ENCODE results near the gene SERTAD2. TPM values are rescaled to one million over a fixed set of nuclear protein-coding genes. Genes with fewer than 3 reads are reported as not detected.

Gene SERTAD2
- total and polyA plus RNA-seq, 2 experiments from 2014 or later: 6.2 to 6.4 TPM

DNA sequence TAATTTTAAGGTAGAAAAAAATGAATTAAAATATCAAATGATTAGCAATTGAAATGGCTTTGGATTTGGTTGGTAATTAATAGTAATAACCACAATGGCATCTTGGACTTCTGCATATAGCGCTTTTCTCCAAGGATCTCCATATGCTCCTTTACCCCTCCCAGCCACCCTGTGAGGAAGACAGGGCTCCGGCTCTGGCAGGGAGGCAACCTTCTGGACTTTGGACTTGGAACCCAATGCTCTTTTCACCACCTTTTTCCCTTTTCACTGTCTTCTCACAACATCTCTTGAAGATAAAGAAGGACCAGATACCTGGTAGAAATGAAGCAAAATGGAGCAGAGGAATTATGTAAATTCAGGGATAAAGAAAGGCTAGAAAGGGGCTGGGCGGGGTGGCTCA lies 23.8 kb upstream of the SERTAD2 start:
- no peak for TF ChIP-seq STAT1 (IDR thresholded peaks at IDR 0.05; ENCODE audit: unreplicated experiment)
- no peak for TF ChIP-seq ZNF114 (CRISPR knock-in tag; IDR thresholded peaks at IDR 0.05)
- TF ChIP-seq POLR2AphosphoS5 (IDR thresholded peaks at IDR 0.05; ENCODE audit: low read depth): no peak
- TF ChIP-seq JUNB (IDR thresholded peaks at IDR 0.05; ENCODE audit: unreplicated experiment): no peak
- TF ChIP-seq, protein P1, sequence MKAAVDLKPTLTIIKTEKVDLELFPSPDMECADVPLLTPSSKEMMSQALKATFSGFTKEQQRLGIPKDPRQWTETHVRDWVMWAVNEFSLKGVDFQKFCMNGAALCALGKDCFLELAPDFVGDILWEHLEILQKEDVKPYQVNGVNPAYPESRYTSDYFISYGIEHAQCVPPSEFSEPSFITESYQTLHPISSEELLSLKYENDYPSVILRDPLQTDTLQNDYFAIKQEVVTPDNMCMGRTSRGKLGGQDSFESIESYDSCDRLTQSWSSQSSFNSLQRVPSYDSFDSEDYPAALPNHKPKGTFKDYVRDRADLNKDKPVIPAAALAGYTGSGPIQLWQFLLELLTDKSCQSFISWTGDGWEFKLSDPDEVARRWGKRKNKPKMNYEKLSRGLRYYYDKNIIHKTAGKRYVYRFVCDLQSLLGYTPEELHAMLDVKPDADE (IDR thresholded peaks at IDR 0.05): no peak
- no peak for TF ChIP-seq ZNF331 (CRISPR knock-in tag; IDR thresholded peaks at IDR 0.05; ENCODE audit: low read depth)
- TF ChIP-seq EZH2phosphoT487 (IDR thresholded peaks at IDR 0.05; ENCODE audit: unreplicated experiment): no peak
- TF ChIP-seq, protein P2, sequence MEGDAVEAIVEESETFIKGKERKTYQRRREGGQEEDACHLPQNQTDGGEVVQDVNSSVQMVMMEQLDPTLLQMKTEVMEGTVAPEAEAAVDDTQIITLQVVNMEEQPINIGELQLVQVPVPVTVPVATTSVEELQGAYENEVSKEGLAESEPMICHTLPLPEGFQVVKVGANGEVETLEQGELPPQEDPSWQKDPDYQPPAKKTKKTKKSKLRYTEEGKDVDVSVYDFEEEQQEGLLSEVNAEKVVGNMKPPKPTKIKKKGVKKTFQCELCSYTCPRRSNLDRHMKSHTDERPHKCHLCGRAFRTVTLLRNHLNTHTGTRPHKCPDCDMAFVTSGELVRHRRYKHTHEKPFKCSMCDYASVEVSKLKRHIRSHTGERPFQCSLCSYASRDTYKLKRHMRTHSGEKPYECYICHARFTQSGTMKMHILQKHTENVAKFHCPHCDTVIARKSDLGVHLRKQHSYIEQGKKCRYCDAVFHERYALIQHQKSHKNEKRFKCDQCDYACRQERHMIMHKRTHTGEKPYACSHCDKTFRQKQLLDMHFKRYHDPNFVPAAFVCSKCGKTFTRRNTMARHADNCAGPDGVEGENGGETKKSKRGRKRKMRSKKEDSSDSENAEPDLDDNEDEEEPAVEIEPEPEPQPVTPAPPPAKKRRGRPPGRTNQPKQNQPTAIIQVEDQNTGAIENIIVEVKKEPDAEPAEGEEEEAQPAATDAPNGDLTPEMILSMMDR (conservative IDR thresholded peaks at IDR 0.05; ENCODE audit: low read depth in 2 of 2): no peak
- TF ChIP-seq EZH2 (IDR thresholded peaks at IDR 0.05; ENCODE audit: low read depth, unreplicated experiment): no peak
- TF ChIP-seq, protein P3, sequence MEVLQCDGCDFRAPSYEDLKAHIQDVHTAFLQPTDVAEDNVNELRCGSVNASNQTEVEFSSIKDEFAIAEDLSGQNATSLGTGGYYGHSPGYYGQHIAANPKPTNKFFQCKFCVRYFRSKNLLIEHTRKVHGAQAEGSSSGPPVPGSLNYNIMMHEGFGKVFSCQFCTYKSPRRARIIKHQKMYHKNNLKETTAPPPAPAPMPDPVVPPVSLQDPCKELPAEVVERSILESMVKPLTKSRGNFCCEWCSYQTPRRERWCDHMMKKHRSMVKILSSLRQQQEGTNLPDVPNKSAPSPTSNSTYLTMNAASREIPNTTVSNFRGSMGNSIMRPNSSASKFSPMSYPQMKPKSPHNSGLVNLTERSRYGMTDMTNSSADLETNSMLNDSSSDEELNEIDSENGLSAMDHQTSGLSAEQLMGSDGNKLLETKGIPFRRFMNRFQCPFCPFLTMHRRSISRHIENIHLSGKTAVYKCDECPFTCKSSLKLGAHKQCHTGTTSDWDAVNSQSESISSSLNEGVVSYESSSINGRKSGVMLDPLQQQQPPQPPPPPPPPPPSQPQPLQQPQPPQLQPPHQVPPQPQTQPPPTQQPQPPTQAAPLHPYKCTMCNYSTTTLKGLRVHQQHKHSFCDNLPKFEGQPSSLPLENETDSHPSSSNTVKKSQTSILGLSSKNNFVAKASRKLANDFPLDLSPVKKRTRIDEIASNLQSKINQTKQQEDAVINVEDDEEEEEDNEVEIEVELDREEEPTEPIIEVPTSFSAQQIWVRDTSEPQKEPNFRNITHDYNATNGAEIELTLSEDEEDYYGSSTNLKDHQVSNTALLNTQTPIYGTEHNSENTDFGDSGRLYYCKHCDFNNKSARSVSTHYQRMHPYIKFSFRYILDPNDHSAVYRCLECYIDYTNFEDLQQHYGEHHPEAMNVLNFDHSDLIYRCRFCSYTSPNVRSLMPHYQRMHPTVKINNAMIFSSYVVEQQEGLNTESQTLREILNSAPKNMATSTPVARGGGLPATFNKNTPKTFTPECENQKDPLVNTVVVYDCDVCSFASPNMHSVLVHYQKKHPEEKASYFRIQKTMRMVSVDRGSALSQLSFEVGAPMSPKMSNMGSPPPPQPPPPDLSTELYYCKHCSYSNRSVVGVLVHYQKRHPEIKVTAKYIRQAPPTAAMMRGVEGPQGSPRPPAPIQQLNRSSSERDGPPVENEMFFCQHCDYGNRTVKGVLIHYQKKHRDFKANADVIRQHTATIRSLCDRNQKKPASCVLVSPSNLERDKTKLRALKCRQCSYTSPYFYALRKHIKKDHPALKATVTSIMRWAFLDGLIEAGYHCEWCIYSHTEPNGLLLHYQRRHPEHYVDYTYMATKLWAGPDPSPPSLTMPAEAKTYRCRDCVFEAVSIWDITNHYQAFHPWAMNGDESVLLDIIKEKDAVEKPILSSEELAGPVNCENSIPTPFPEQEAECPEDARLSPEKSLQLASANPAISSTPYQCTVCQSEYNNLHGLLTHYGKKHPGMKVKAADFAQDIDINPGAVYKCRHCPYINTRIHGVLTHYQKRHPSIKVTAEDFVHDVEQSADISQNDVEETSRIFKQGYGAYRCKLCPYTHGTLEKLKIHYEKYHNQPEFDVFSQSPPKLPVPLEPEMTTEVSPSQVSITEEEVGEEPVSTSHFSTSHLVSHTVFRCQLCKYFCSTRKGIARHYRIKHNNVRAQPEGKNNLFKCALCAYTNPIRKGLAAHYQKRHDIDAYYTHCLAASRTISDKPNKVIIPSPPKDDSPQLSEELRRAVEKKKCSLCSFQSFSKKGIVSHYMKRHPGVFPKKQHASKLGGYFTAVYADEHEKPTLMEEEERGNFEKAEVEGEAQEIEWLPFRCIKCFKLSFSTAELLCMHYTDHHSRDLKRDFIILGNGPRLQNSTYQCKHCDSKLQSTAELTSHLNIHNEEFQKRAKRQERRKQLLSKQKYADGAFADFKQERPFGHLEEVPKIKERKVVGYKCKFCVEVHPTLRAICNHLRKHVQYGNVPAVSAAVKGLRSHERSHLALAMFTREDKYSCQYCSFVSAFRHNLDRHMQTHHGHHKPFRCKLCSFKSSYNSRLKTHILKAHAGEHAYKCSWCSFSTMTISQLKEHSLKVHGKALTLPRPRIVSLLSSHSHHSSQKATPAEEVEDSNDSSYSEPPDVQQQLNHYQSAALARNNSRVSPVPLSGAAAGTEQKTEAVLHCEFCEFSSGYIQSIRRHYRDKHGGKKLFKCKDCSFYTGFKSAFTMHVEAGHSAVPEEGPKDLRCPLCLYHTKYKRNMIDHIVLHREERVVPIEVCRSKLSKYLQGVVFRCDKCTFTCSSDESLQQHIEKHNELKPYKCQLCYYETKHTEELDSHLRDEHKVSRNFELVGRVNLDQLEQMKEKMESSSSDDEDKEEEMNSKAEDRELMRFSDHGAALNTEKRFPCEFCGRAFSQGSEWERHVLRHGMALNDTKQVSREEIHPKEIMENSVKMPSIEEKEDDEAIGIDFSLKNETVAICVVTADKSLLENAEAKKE (CRISPR knock-in tag; IDR thresholded peaks at IDR 0.05): no peak
- TF ChIP-seq, protein P4, sequence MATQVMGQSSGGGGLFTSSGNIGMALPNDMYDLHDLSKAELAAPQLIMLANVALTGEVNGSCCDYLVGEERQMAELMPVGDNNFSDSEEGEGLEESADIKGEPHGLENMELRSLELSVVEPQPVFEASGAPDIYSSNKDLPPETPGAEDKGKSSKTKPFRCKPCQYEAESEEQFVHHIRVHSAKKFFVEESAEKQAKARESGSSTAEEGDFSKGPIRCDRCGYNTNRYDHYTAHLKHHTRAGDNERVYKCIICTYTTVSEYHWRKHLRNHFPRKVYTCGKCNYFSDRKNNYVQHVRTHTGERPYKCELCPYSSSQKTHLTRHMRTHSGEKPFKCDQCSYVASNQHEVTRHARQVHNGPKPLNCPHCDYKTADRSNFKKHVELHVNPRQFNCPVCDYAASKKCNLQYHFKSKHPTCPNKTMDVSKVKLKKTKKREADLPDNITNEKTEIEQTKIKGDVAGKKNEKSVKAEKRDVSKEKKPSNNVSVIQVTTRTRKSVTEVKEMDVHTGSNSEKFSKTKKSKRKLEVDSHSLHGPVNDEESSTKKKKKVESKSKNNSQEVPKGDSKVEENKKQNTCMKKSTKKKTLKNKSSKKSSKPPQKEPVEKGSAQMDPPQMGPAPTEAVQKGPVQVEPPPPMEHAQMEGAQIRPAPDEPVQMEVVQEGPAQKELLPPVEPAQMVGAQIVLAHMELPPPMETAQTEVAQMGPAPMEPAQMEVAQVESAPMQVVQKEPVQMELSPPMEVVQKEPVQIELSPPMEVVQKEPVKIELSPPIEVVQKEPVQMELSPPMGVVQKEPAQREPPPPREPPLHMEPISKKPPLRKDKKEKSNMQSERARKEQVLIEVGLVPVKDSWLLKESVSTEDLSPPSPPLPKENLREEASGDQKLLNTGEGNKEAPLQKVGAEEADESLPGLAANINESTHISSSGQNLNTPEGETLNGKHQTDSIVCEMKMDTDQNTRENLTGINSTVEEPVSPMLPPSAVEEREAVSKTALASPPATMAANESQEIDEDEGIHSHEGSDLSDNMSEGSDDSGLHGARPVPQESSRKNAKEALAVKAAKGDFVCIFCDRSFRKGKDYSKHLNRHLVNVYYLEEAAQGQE (IDR thresholded peaks at IDR 0.05; ENCODE audit: unreplicated experiment): no peak
- no peak for TF ChIP-seq CREB1 (CRISPR knock-in tag; IDR thresholded peaks at IDR 0.05; ENCODE audit: low read depth)
- TF ChIP-seq NANOG (IDR thresholded peaks at IDR 0.05; ENCODE audit: borderline replicate concordance): no peak
- H2AFZ ChIP-seq: no peak overlapping the region
- H3K36me3 Mint-ChIP-seq (ENCODE audit: low read depth): no peaks in the 10 kb centered on the region
- no peak for ATAC-seq
- H3K9me2 ChIP-seq (ENCODE audit: insufficient read depth): no peaks in the 10 kb centered on the region
- H3K36me3 ChIP-seq (ENCODE audit: insufficient read depth): no peaks in the 10 kb centered on the region
- no peak overlapping the region for H3K27ac ChIP-seq (ENCODE audit: low read depth)
- H3K4me2 ChIP-seq: no peak overlapping the region
- no peak overlapping the region for H3K4me3 ChIP-seq
- no peaks in the 10 kb centered on the region for H3K79me2 ChIP-seq (replicated peaks; ENCODE audit: insufficient read depth)
- no peaks in the 10 kb centered on the region for H3K27me3 ChIP-seq (ENCODE audit: insufficient read depth)
- no peak overlapping the region for H3K27ac Mint-ChIP-seq
- no peak for DNase-seq (ENCODE audit: low spot score)
- H3K4me1 Mint-ChIP-seq: peaks cover 23% of the 10 kb centered on the region
- no peaks in the 10 kb centered on the region for H3F3A ChIP-seq (replicated peaks; ENCODE audit: low read depth)
- H3K9me3 Mint-ChIP-seq: no peaks in the 10 kb centered on the region
- peaks cover 12% of the 10 kb centered on the region for H3K4me1 ChIP-seq (ENCODE audit: insufficient read depth)
- no peaks in the 10 kb centered on the region for H3K27me3 Mint-ChIP-seq (ENCODE audit: insufficient read depth, low read depth, poor library complexity)
- no peaks in the 10 kb centered on the region for H4K20me1 ChIP-seq (replicated peaks; ENCODE audit: insufficient read depth)
- H3K4me3 Mint-ChIP-seq: no peak overlapping the region

All from GM23338 (cell line).